HepG2 (cell line): ENCODE results near the gene OPA3. TPM values are rescaled to one million over a fixed set of nuclear protein-coding genes. Genes with fewer than 3 reads are reported as not detected.

ENCODE experiments used
- DR1 ChIP-seq: sonication (generic); formaldehyde crosslinking; IDR thresholded peaks from 2 replicates; pipeline ENCODE4 v1.8.0; 2021; ENCODE audit warnings: mild to moderate bottlenecking, missing genetic modification reagents, inconsistent platforms
- GATAD1 ChIP-seq: IDR thresholded peaks from 2 replicates; pipeline ENCODE4 v1.6.1; 2016; ENCODE audit warnings: missing genetic modification reagents, missing compliant biosample characterization
- KLF12 ChIP-seq: sonication (generic); formaldehyde crosslinking; IDR thresholded peaks from 2 replicates; pipeline ENCODE4 v1.4.0; 2020; ENCODE audit warnings: missing genetic modification reagents, borderline replicate concordance
- KLF6 ChIP-seq: IDR thresholded peaks from 2 replicates; pipeline ENCODE4 v1.8.0; 2016; ENCODE audit warnings: missing biosample characterization, missing genetic modification reagents
- LCORL ChIP-seq, 2 experiments: fragments of 450-650 bp in 1 of 2; sonication (generic) in 1 of 2; formaldehyde crosslinking in 1 of 2; IDR thresholded peaks; 2 replicates each; pipeline versions ENCODE4 v1.5.0 to v1.6.1; 2017 to 2020; ENCODE audit warnings: antibody characterized with exemption in 1 of 2, missing genetic modification reagents in 1 of 2
- PRDM15 ChIP-seq: sonication (generic); formaldehyde crosslinking; IDR thresholded peaks from 2 replicates; pipeline ENCODE4 v1.4.0; 2020; ENCODE audit warnings: missing genetic modification reagents
- ZNF570 ChIP-seq: sonication (generic); formaldehyde crosslinking; IDR thresholded peaks from 2 replicates; pipeline ENCODE4 v1.4.0; 2020; ENCODE audit warnings: mild to moderate bottlenecking, missing genetic modification reagents, borderline replicate concordance
- ZNF660 ChIP-seq: sonication (generic); formaldehyde crosslinking; IDR thresholded peaks from 2 replicates; pipeline ENCODE4 v1.5.1; 2020; ENCODE audit warnings: mild to moderate bottlenecking, low read depth, missing genetic modification reagents, borderline replicate concordance
- ZSCAN29 ChIP-seq: sonication (generic); formaldehyde crosslinking; conservative IDR thresholded peaks from 2 replicates; pipeline ENCODE4 v1.4.0; 2020; ENCODE audit warnings: mild to moderate bottlenecking, missing genetic modification reagents
- polyA plus RNA-seq, 8 experiments: library from polyadenylated mRNA; depleted of rRNA in 3 of 8; stranded (reverse) in 7 of 8; unstranded in 1 of 8; fragments of >200 nt; fragmentation: Illumina TruSeq in 4 of 8; extraction: Trizol in 4 of 8; gene quantifications; 2 replicates each; pipeline versions ENCODE4 v1.2.1 to v1.2.3, GENCODE V29; 2011 to 2016; ENCODE audit warnings: low read depth in 4 of 8, missing spikeins in 1 of 8, mixed read lengths in 1 of 8; ENCODE audit not compliant: insufficient read depth in 1 of 8
- total RNA-seq, 5 experiments: library from RNA; depleted of rRNA; stranded (reverse); fragments of >200 nt; fragmentation: Illumina TruSeq; extraction: Trizol; gene quantifications; 2 replicates each; pipeline ENCODE4 v1.2.3, GENCODE V29; 2016; ENCODE audit warnings: low read depth in 1 of 5
- TF ChIP-seq, protein P1 (sequence below), 2 experiments: sonication (generic) in 1 of 2; formaldehyde crosslinking in 1 of 2; IDR thresholded peaks; 2 replicates each; pipeline versions ENCODE4 v1.6.1 to v1.9.0; 2014 to 2022; ENCODE audit warnings: antibody characterized with exemption in 1 of 2, borderline replicate concordance in 1 of 2, inconsistent platforms in 1 of 2, low read depth in 1 of 2, missing genetic modification reagents in 1 of 2
- TF ChIP-seq, protein P2 (sequence below): sonication (generic); formaldehyde crosslinking; IDR thresholded peaks from 2 replicates; pipeline ENCODE4 v1.5.0; 2020; ENCODE audit warnings: mild to moderate bottlenecking, missing genetic modification reagents
- TF ChIP-seq, protein P3 (sequence below): sonication (generic); formaldehyde crosslinking; IDR thresholded peaks from 2 replicates; pipeline ENCODE4 v1.8.1; 2023; ENCODE audit warnings: mild to moderate bottlenecking, missing genetic modification reagents

The OPA3 gene
- total and polyA plus RNA-seq, 2 of the 13 experiments (the other 11 are each of a cell fraction or from before 2014, with no cell fraction given) = 8.3 to 17.7 TPM

- TF ChIP-seq, protein P1, sequence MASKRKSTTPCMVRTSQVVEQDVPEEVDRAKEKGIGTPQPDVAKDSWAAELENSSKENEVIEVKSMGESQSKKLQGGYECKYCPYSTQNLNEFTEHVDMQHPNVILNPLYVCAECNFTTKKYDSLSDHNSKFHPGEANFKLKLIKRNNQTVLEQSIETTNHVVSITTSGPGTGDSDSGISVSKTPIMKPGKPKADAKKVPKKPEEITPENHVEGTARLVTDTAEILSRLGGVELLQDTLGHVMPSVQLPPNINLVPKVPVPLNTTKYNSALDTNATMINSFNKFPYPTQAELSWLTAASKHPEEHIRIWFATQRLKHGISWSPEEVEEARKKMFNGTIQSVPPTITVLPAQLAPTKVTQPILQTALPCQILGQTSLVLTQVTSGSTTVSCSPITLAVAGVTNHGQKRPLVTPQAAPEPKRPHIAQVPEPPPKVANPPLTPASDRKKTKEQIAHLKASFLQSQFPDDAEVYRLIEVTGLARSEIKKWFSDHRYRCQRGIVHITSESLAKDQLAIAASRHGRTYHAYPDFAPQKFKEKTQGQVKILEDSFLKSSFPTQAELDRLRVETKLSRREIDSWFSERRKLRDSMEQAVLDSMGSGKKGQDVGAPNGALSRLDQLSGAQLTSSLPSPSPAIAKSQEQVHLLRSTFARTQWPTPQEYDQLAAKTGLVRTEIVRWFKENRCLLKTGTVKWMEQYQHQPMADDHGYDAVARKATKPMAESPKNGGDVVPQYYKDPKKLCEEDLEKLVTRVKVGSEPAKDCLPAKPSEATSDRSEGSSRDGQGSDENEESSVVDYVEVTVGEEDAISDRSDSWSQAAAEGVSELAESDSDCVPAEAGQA (IDR thresholded peaks at IDR 0.05; ENCODE audit: low read depth) = peak; percentile 25; the same call in 1 of the 2 replicates
- TF ChIP-seq, protein P1 (CRISPR knock-in tag; IDR thresholded peaks at IDR 0.05; ENCODE audit: borderline replicate concordance) = no peak
- TF ChIP-seq DR1 = no peak
- TF ChIP-seq GATAD1 (CRISPR knock-in tag) = peak; percentile 79
- no peak for TF ChIP-seq ZSCAN29 (CRISPR knock-in tag)
- TF ChIP-seq, protein P2, sequence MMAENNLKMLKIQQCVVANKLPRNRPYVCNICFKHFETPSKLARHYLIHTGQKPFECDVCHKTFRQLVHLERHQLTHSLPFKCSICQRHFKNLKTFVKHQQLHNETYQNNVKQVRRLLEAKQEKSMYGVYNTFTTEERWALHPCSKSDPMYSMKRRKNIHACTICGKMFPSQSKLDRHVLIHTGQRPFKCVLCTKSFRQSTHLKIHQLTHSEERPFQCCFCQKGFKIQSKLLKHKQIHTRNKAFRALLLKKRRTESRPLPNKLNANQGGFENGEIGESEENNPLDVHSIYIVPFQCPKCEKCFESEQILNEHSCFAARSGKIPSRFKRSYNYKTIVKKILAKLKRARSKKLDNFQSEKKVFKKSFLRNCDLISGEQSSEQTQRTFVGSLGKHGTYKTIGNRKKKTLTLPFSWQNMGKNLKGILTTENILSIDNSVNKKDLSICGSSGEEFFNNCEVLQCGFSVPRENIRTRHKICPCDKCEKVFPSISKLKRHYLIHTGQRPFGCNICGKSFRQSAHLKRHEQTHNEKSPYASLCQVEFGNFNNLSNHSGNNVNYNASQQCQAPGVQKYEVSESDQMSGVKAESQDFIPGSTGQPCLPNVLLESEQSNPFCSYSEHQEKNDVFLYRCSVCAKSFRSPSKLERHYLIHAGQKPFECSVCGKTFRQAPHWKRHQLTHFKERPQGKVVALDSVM = peak; percentile 35; the same call in 1 of the 2 replicates
- no peak for TF ChIP-seq ZNF660
- TF ChIP-seq ZNF570 (CRISPR knock-in tag) = no peak
- TF ChIP-seq, protein P3, sequence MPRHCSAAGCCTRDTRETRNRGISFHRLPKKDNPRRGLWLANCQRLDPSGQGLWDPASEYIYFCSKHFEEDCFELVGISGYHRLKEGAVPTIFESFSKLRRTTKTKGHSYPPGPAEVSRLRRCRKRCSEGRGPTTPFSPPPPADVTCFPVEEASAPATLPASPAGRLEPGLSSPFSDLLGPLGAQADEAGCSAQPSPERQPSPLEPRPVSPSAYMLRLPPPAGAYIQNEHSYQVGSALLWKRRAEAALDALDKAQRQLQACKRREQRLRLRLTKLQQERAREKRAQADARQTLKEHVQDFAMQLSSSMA (CRISPR knock-in tag) = no peak
- 0 out of 2 replicates have a peak, but pooled peaks have one; percentile 25 for TF ChIP-seq KLF12
- TF ChIP-seq LCORL (IDR thresholded peaks at IDR 0.05) = no peak
- TF ChIP-seq LCORL (CRISPR knock-in tag; IDR thresholded peaks at IDR 0.05) = peak; percentile 84
- TF ChIP-seq PRDM15 = no peak
- TF ChIP-seq KLF6 (CRISPR knock-in tag) = peak; percentile 83
Measured at GRCh38 chr19:45591004-45591637, 6.5 kb upstream of the OPA3 start (continued).
